ENCODE results near the gene ACE2.

GRCh38 chrX:15598026-15598425, 2.7 kb downstream of the ACE2 start:
- TF ChIP-seq POLR2A (IDR thresholded peaks at IDR 0.05), result no peak
- TF ChIP-seq, protein P1, sequence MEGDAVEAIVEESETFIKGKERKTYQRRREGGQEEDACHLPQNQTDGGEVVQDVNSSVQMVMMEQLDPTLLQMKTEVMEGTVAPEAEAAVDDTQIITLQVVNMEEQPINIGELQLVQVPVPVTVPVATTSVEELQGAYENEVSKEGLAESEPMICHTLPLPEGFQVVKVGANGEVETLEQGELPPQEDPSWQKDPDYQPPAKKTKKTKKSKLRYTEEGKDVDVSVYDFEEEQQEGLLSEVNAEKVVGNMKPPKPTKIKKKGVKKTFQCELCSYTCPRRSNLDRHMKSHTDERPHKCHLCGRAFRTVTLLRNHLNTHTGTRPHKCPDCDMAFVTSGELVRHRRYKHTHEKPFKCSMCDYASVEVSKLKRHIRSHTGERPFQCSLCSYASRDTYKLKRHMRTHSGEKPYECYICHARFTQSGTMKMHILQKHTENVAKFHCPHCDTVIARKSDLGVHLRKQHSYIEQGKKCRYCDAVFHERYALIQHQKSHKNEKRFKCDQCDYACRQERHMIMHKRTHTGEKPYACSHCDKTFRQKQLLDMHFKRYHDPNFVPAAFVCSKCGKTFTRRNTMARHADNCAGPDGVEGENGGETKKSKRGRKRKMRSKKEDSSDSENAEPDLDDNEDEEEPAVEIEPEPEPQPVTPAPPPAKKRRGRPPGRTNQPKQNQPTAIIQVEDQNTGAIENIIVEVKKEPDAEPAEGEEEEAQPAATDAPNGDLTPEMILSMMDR (IDR thresholded peaks at IDR 0.05 in 8 of 11, conservative IDR thresholded peaks at IDR 0.05 in 3 of 11), result no peak

All from spleen (tissue), 7 donors.